GM23338 (cell line): ENCODE results near the gene TCERG1.

ENCODE experiments used
- CREB1 ChIP-seq: fragments of 250-450 bp; sonication (Bioruptor Pico); IDR thresholded peaks from 2 replicates; pipeline ENCODE4 v1.5.0; 2020; ENCODE audit warnings: low read depth, mild to moderate bottlenecking, moderate library complexity
- CTCF ChIP-seq, 2 experiments: fragments of 200-600 bp in 1 of 2; sonication (generic) in 1 of 2; conservative IDR thresholded peaks; 2 replicates each; pipeline versions ENCODE4 v1.5.1 to v1.6.1; 2016 to 2017; ENCODE audit warnings: antibody characterized with exemption in 2 of 2, low read depth in 2 of 2, mild to moderate bottlenecking in 2 of 2, moderate library complexity in 1 of 2
- ETS1 ChIP-seq: IDR thresholded peaks from 2 replicates; pipeline ENCODE4 v1.6.1; 2016; ENCODE audit warnings: antibody characterized with exemption
- EZH2 ChIP-seq: fragments of 200-600 bp; sonication (generic); IDR thresholded peaks from one replicate; pipeline ENCODE4 v1.8.0; 2017; ENCODE audit warnings: antibody characterized with exemption, mild to moderate bottlenecking, low read depth; ENCODE audit not compliant: unreplicated experiment
- EZH2phosphoT487 ChIP-seq: fragments of 200-600 bp; sonication (generic); IDR thresholded peaks from one replicate; pipeline ENCODE4 v1.8.1; 2018; ENCODE audit warnings: antibody characterized with exemption; ENCODE audit not compliant: unreplicated experiment
- JUNB ChIP-seq: IDR thresholded peaks from one replicate; pipeline ENCODE4 v1.6.1; 2016; ENCODE audit warnings: antibody characterized with exemption; ENCODE audit not compliant: unreplicated experiment
- NANOG ChIP-seq: IDR thresholded peaks from 2 replicates; pipeline ENCODE4 v1.6.1; 2016; ENCODE audit warnings: antibody characterized with exemption, borderline replicate concordance
- POLR2AphosphoS5 ChIP-seq: IDR thresholded peaks from 2 replicates; pipeline ENCODE4 v1.6.1; 2016; ENCODE audit warnings: antibody characterized with exemption, low read depth
- REST ChIP-seq: IDR thresholded peaks from one replicate; pipeline ENCODE4 v1.6.1; 2018; ENCODE audit warnings: antibody characterized with exemption; ENCODE audit not compliant: unreplicated experiment
- STAT1 ChIP-seq: IDR thresholded peaks from one replicate; pipeline ENCODE4 v1.6.1; 2016; ENCODE audit warnings: antibody characterized with exemption; ENCODE audit not compliant: unreplicated experiment
- ZNF114 ChIP-seq: fragments of 250-450 bp; sonication (Bioruptor Pico); IDR thresholded peaks from 2 replicates; pipeline ENCODE4 v1.5.0; 2020; ENCODE audit warnings: mild to moderate bottlenecking, moderate library complexity
- ZNF331 ChIP-seq: fragments of 250-450 bp; sonication (Bioruptor Pico); IDR thresholded peaks from 2 replicates; pipeline ENCODE4 v1.5.0; 2020; ENCODE audit warnings: low read depth, mild to moderate bottlenecking, moderate library complexity
- ZNF462 ChIP-seq: fragments of 250-450 bp; sonication (Bioruptor Pico); IDR thresholded peaks from 2 replicates; pipeline ENCODE4 v1.5.0; 2020; ENCODE audit warnings: mild to moderate bottlenecking, moderate library complexity

DNA sequence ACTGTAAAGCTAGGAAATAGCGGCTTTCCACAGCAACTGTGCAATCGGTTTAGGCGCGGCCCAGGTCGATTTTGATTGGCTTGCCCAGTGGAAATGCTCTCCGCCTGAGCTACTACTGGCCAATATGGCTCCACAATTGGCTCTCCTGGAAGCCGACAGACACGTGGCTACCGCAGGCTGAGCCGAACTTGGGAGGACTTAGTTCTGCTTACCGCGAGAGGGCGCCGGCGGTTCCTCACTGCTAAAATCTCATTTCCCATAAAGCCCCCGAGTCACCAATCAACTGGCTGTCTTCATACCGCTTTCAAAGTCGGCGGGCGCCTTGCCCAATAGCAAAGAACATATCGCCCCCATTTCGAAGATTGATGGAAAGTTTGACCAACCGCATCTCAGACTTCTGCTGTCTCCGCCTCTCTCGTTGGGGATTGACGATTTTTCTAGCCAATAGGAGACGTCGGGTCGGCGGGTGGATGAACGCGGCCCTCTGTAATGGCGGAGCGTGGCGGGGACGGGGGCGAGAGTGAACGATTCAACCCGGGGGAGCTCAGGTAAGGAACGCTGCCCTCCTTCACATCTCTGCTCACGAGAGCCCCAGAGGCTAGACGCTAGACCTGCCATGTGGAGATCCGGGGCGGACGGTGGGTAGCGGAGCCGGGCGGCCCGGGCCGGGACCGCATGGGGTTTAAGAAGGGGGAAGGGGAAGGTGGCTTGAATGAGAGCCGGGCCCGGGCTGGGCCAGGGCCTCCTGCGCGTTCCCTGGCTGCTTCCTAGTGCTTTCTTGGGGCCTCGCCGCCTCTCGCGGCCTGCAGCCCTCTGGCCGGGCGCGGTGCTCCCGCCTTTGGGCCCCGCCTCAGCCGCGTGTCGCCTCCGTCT, at the start of gene TCERG1:
- TF ChIP-seq CTCF (conservative IDR thresholded peaks at IDR 0.05; ENCODE audit: low read depth in 2 of 2) (peak; percentile 62 to 77), POLR2AphosphoS5 (peak; percentile 71), EZH2phosphoT487 (no peak), STAT1 (no peak), EZH2 (no peak), REST (no peak), JUNB (no peak), ETS1 (peak; percentile 52; the same call in 1 of the 2 replicates), CREB1 (peak; percentile 78), ZNF462 (CRISPR knock-in tag) (no peak), ZNF114 (CRISPR knock-in tag) (no peak; the same call in 1 of the 2 replicates), NANOG (no peak), ZNF331 (CRISPR knock-in tag) (no peak)
